ENCODE data around the gene LRRC32. TPM values are rescaled to one million over a fixed set of nuclear protein-coding genes. Genes with fewer than 3 reads are reported as not detected.

LRRC32 gene
- total RNA-seq, 1 donor from 2014 or later: 0.39 TPM

- no peak for TF ChIP-seq CTCF (IDR thresholded peaks at IDR 0.05; ENCODE audit: partially characterized antibody, unreplicated experiment)
- no peak overlapping the region for H3K4me3 Mint-ChIP-seq (ENCODE audit: unreplicated experiment)
- H3K9me3 Mint-ChIP-seq (ENCODE audit: unreplicated experiment): peaks cover 8% of the 10 kb centered on the region
- H3K27ac Mint-ChIP-seq (ENCODE audit: unreplicated experiment): no peak overlapping the region
- peaks cover 13% of the 10 kb centered on the region for H3K36me3 Mint-ChIP-seq (ENCODE audit: unreplicated experiment)
- peaks cover 4% of the 10 kb centered on the region for H3K27me3 Mint-ChIP-seq (ENCODE audit: unreplicated experiment)
- peaks cover 3% of the 10 kb centered on the region for H3K4me1 Mint-ChIP-seq (ENCODE audit: low read depth, unreplicated experiment)
- DNase-seq: no peak
These were observed 46.6 kb downstream of the LRRC32 start for GRCh38 chr11:76623884-76624419.

GRCh38 chr11:76623171-76623883 lies 47.2 kb downstream of the LRRC32 start:
- no peak for TF ChIP-seq CTCF (IDR thresholded peaks at IDR 0.05; ENCODE audit: partially characterized antibody, unreplicated experiment)
- DNase-seq: no peak
- Mint-ChIP-seq H3K36me3 (ENCODE audit: unreplicated experiment) (peaks cover 13% of the 10 kb centered on the region), H3K27ac (ENCODE audit: unreplicated experiment) (peak overlapping the region; percentile 18), H3K4me3 (ENCODE audit: unreplicated experiment) (no peak overlapping the region), H3K27me3 (ENCODE audit: unreplicated experiment) (peaks cover 4% of the 10 kb centered on the region), H3K9me3 (ENCODE audit: unreplicated experiment) (peaks cover 15% of the 10 kb centered on the region), H3K4me1 (ENCODE audit: low read depth, unreplicated experiment) (peaks cover 3% of the 10 kb centered on the region)

GRCh38 chr11:76622493-76623094 lies 48.0 kb downstream of the LRRC32 start:
- no peak for TF ChIP-seq CTCF (IDR thresholded peaks at IDR 0.05; ENCODE audit: partially characterized antibody, unreplicated experiment)
- H3K27ac Mint-ChIP-seq (ENCODE audit: unreplicated experiment): no peak overlapping the region
- H3K27me3 Mint-ChIP-seq (ENCODE audit: unreplicated experiment): peaks cover 4% of the 10 kb centered on the region
- H3K36me3 Mint-ChIP-seq (ENCODE audit: unreplicated experiment): peaks cover 13% of the 10 kb centered on the region
- H3K4me1 Mint-ChIP-seq (ENCODE audit: low read depth, unreplicated experiment): peaks cover 3% of the 10 kb centered on the region
- no peak overlapping the region for H3K4me3 Mint-ChIP-seq (ENCODE audit: unreplicated experiment)
- H3K9me3 Mint-ChIP-seq (ENCODE audit: unreplicated experiment): peaks cover 14% of the 10 kb centered on the region
- no peak for DNase-seq

GRCh38 chr11:76621868-76622267 lies 48.7 kb downstream of the LRRC32 start:
- H3K27ac Mint-ChIP-seq (ENCODE audit: unreplicated experiment): no peak overlapping the region
- peaks cover 13% of the 10 kb centered on the region for H3K36me3 Mint-ChIP-seq (ENCODE audit: unreplicated experiment)
- H3K27me3 Mint-ChIP-seq (ENCODE audit: unreplicated experiment): peaks cover 4% of the 10 kb centered on the region
- no peak overlapping the region for H3K4me3 Mint-ChIP-seq (ENCODE audit: unreplicated experiment)
- H3K9me3 Mint-ChIP-seq (ENCODE audit: unreplicated experiment): peaks cover 14% of the 10 kb centered on the region
- no peak for DNase-seq
- peaks cover 3% of the 10 kb centered on the region for H3K4me1 Mint-ChIP-seq (ENCODE audit: low read depth, unreplicated experiment)
- no peak for TF ChIP-seq CTCF (IDR thresholded peaks at IDR 0.05; ENCODE audit: partially characterized antibody, unreplicated experiment)

- peaks cover 4% of the 10 kb centered on the region for H3K4me1 Mint-ChIP-seq (ENCODE audit: low read depth, unreplicated experiment)
- no peak overlapping the region for H3K27ac Mint-ChIP-seq (ENCODE audit: unreplicated experiment)
- H3K4me3 Mint-ChIP-seq (ENCODE audit: unreplicated experiment): no peak overlapping the region
- peaks cover 14% of the 10 kb centered on the region for H3K9me3 Mint-ChIP-seq (ENCODE audit: unreplicated experiment)
- TF ChIP-seq CTCF (IDR thresholded peaks at IDR 0.05; ENCODE audit: partially characterized antibody, unreplicated experiment): no peak
- no peak for DNase-seq
- peaks cover 4% of the 10 kb centered on the region for H3K27me3 Mint-ChIP-seq (ENCODE audit: unreplicated experiment)
- peaks cover 13% of the 10 kb centered on the region for H3K36me3 Mint-ChIP-seq (ENCODE audit: unreplicated experiment)
These were observed 49.1 kb downstream of the LRRC32 start for GRCh38 chr11:76621466-76621865.
